ENCODE results near the gene C14orf132.
"Not testable (repeated sequence)": the region's sequence is repeated elsewhere in the genome, so short reads cannot be mapped to it uniquely, and the experiment has no call there.

Gene C14orf132

GRCh38 chr14:96072076-96072475 is 32.9 kb downstream of the C14orf132 start:
- no peak for DNase-seq (ENCODE audit: low spot score)
- TF ChIP-seq CTCF (IDR thresholded peaks at IDR 0.05; ENCODE audit: extremely low read depth, missing control alignments): no peak

- no peak for TF ChIP-seq CTCF (IDR thresholded peaks at IDR 0.05; ENCODE audit: extremely low read depth, missing control alignments)
- DNase-seq (ENCODE audit: low spot score): no peak
Observed at GRCh38 chr14:96072746-96073145, 33.6 kb downstream of the C14orf132 start.

- DNase-seq (ENCODE audit: low spot score): not testable (repeated sequence)
Observed at GRCh38 chr14:96073260-96074039, 34.3 kb downstream of the C14orf132 start.

- peak; percentile 43 for DNase-seq (ENCODE audit: low spot score)
- TF ChIP-seq CTCF (IDR thresholded peaks at IDR 0.05; ENCODE audit: extremely low read depth, missing control alignments): no peak
Observed at GRCh38 chr14:96077983-96078624, 38.9 kb downstream of the C14orf132 start.

- TF ChIP-seq CTCF (IDR thresholded peaks at IDR 0.05; ENCODE audit: extremely low read depth, missing control alignments): no peak
- DNase-seq (ENCODE audit: low spot score): no peak
Observed at GRCh38 chr14:96078625-96079016, 39.5 kb downstream of the C14orf132 start.

- DNase-seq (ENCODE audit: low spot score): no peak
- no peak for TF ChIP-seq CTCF (IDR thresholded peaks at IDR 0.05; ENCODE audit: extremely low read depth, missing control alignments)
Observed at GRCh38 chr14:96079066-96079465, 39.9 kb downstream of the C14orf132 start.

GRCh38 chr14:96080571-96080970 is 41.4 kb downstream of the C14orf132 start:
- no peak for TF ChIP-seq CTCF (IDR thresholded peaks at IDR 0.05; ENCODE audit: extremely low read depth, missing control alignments)
- DNase-seq (ENCODE audit: low spot score): no peak

- DNase-seq (ENCODE audit: low spot score): no peak
- TF ChIP-seq CTCF (IDR thresholded peaks at IDR 0.05; ENCODE audit: extremely low read depth, missing control alignments): no peak
Observed at GRCh38 chr14:96081224-96081623, 42.1 kb downstream of the C14orf132 start.
